Uterus (tissue), 2 donors: ENCODE measurements around the gene GRIK2.

Source experiments
- CTCF ChIP-seq, 4 experiments: fragments of 200-600 bp in 2 of 4; fragments of 450-650 bp in 2 of 4; sonication (generic) in 2 of 4; IDR thresholded peaks; one replicate each; pipeline ENCODE4 v1.5.1; 2016 to 2019; ENCODE audit warnings: antibody characterized with exemption in 4 of 4, mild to moderate bottlenecking in 2 of 4, moderate library complexity in 1 of 4
- POLR2A ChIP-seq, 2 donors: fragments of 450-650 bp; IDR thresholded peaks; one replicate each; pipeline ENCODE4 v1.6.1; 2016; ENCODE audit warnings: antibody characterized with exemption in 2 of 2, mild to moderate bottlenecking in 1 of 2, moderate library complexity in 1 of 2

GRCh38 chr6:101851911-101852310 lies 458.4 kb downstream of the GRIK2 start:
- TF ChIP-seq POLR2A (IDR thresholded peaks at IDR 0.05) (no peak), CTCF (IDR thresholded peaks at IDR 0.05) (no peak)
